ENCODE data around the gene HEPN1. TPM values are rescaled to one million over a fixed set of nuclear protein-coding genes. Genes with fewer than 3 reads are reported as not detected.

Gene HEPN1
- polyA plus RNA-seq, 2 of the 4 experiments (the other 2 are of a cell fraction) = not detected

DNA sequence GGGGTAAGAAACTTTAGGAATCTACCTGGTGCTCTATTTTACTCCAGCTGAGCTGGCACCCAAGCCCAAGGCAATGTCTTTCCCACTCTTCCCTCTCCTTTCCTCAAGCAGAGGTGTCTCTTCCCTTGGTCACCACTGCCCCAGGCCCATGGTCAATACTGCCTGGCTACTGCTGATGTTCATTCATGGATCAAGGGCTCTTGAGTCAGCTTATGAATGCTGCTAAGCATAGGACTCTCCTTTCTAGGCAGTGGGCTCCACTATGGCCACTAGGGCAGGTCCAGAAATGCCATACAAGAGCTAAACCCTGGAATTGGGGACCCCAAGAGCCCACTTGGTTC, 2.7 kb upstream of the HEPN1 start:
- POLR2A ChIA-PET = no interaction called here
- ATAC-seq (no peak), FAIRE-seq (no peak), DNase-seq (ENCODE audit: low read depth in 1 of 2, low spot score in 1 of 2) (no peak)
- no peak overlapping the region for H3K27ac ChIP-seq
- CTCF ChIA-PET = interaction anchor here (1.0 to 1.4 kb wide), 3 partner anchors 11 to 40 kb away, joined by 3 to 4 read pairs (median 4); partner anchors contain the start of gene ROBO4
- TF ChIP-seq PHF8 (IDR thresholded peaks at IDR 0.05; ENCODE audit: borderline replicate concordance, low read depth) (no peak), TFCP2L1 (CRISPR knock-in tag; IDR thresholded peaks at IDR 0.05) (no peak), CHD2 (IDR thresholded peaks at IDR 0.05; ENCODE audit: low read length, partially characterized antibody) (no peak), RCOR1 (IDR thresholded peaks at IDR 0.05; ENCODE audit: low read depth, low read length) (no peak)
- no peak overlapping the region for H3K4me2 ChIP-seq
- H3K4me1 ChIP-seq = no peaks in the 10 kb centered on the region
- H3K9me3 ChIP-seq = no peaks in the 10 kb centered on the region
- H3K4me3 ChIP-seq = no peak overlapping the region

DNA sequence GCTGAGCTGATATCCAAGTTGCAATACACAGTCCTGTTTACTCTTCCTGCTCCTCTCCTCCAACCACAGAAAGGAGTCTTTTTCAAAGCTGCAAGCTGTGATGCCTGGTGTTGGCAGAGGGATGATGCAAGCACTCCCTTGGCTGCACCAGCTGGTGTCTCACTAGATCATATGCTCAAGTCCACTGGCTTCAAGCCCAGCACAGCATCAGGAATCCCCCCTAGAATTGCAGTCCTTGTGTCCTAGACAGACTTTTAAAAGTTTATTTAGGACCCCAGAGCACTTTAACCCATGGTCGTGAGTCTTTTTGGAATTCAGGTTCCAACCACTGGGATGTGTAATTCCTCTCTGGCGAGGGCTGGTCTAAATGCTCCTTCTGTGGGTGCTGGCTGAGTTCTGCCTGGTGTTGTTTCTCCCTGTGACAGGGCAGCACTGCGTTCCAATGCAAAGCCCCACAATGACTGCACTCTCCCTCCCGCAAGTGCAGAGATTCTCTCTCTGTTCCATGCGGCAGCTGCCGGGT, 1.9 kb upstream of the HEPN1 start:
- DNase-seq (ENCODE audit: low read depth in 1 of 2, low spot score in 1 of 2) = no peak
- Histone ChIP-seq H3K4me2 (no peak overlapping the region), H3K9me3 (no peaks in the 10 kb centered on the region), H3K4me3 (no peak overlapping the region), H3K4me1 (no peaks in the 10 kb centered on the region), H3K27ac (no peak overlapping the region)
- TF ChIP-seq POLR2A (IDR thresholded peaks at IDR 0.05; ENCODE audit: low read length) (no peak), MAFK (IDR thresholded peaks at IDR 0.05; ENCODE audit: partially characterized antibody) (no peak), HOXB13 (CRISPR knock-in tag; IDR thresholded peaks at IDR 0.05; ENCODE audit: low read depth) (no peak), NR3C1 (IDR thresholded peaks at IDR 0.05) (no peak), HOXA7 (CRISPR knock-in tag; IDR thresholded peaks at IDR 0.05) (no peak), JUN (IDR thresholded peaks at IDR 0.05) (no peak), NFE2L2 (conservative IDR thresholded peaks at IDR 0.05; ENCODE audit: low read length) (no peak), SMC3 (IDR thresholded peaks at IDR 0.05) (no peak), CHD2 (IDR thresholded peaks at IDR 0.05; ENCODE audit: low read length, partially characterized antibody) (no peak), SREBF2 (IDR thresholded peaks at IDR 0.05) (no peak), BHLHE40 (IDR thresholded peaks at IDR 0.05; ENCODE audit: low read depth, low read length) (no peak), EP300 (IDR thresholded peaks at IDR 0.05) (no peak), MYC (IDR thresholded peaks at IDR 0.05; ENCODE audit: borderline replicate concordance, low read length) (no peak)
- TF ChIP-seq, protein P1, sequence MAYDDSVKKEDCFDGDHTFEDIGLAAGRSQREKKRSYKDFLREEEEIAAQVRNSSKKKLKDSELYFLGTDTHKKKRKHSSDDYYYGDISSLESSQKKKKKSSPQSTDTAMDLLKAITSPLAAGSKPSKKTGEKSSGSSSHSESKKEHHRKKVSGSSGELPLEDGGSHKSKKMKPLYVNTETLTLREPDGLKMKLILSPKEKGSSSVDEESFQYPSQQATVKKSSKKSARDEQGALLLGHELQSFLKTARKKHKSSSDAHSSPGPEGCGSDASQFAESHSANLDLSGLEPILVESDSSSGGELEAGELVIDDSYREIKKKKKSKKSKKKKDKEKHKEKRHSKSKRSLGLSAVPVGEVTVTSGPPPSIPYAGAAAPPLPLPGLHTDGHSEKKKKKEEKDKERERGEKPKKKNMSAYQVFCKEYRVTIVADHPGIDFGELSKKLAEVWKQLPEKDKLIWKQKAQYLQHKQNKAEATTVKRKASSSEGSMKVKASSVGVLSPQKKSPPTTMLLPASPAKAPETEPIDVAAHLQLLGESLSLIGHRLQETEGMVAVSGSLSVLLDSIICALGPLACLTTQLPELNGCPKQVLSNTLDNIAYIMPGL (CRISPR knock-in tag; IDR thresholded peaks at IDR 0.05; ENCODE audit: borderline replicate concordance) = no peak
- TF ChIP-seq, protein P2, sequence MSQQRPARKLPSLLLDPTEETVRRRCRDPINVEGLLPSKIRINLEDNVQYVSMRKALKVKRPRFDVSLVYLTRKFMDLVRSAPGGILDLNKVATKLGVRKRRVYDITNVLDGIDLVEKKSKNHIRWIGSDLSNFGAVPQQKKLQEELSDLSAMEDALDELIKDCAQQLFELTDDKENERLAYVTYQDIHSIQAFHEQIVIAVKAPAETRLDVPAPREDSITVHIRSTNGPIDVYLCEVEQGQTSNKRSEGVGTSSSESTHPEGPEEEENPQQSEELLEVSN (IDR thresholded peaks at IDR 0.05; ENCODE audit: borderline replicate concordance, low read depth) = no peak
- TF ChIP-seq, protein P3, sequence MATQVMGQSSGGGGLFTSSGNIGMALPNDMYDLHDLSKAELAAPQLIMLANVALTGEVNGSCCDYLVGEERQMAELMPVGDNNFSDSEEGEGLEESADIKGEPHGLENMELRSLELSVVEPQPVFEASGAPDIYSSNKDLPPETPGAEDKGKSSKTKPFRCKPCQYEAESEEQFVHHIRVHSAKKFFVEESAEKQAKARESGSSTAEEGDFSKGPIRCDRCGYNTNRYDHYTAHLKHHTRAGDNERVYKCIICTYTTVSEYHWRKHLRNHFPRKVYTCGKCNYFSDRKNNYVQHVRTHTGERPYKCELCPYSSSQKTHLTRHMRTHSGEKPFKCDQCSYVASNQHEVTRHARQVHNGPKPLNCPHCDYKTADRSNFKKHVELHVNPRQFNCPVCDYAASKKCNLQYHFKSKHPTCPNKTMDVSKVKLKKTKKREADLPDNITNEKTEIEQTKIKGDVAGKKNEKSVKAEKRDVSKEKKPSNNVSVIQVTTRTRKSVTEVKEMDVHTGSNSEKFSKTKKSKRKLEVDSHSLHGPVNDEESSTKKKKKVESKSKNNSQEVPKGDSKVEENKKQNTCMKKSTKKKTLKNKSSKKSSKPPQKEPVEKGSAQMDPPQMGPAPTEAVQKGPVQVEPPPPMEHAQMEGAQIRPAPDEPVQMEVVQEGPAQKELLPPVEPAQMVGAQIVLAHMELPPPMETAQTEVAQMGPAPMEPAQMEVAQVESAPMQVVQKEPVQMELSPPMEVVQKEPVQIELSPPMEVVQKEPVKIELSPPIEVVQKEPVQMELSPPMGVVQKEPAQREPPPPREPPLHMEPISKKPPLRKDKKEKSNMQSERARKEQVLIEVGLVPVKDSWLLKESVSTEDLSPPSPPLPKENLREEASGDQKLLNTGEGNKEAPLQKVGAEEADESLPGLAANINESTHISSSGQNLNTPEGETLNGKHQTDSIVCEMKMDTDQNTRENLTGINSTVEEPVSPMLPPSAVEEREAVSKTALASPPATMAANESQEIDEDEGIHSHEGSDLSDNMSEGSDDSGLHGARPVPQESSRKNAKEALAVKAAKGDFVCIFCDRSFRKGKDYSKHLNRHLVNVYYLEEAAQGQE (IDR thresholded peaks at IDR 0.05) = no peak
- no peak for ATAC-seq
- FAIRE-seq = no peak
- CTCF ChIA-PET = interaction anchor here (1.0 to 1.4 kb wide), 3 partner anchors 10 to 41 kb away, joined by 3 to 4 read pairs (median 4); partner anchors contain the start of gene ROBO4
- 63% methylated on average over 6 of the region's 6 CpGs for WGBS (ENCODE audit: missing lambda C conversion rate)
- POLR2A ChIA-PET = no interaction called here

DNA sequence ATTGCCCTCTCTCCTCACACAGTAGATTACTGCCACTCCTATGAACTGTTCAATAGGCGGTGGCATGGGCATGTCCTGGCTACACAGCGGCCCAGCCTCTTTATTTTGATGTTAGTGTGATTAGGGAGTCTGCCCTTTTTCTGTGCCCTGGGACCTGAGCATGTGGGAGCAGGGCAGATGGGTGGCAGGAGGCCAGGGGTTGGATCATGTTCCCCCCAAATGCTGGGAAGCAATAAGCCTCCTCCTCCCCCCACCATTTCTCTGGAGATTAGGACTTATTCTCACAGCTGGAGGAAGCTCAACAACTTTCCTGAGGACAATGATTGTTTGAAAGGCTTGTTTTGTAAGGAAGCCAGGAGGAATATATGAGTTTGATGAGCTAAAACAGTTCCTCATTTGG, 848 bp downstream of the HEPN1 start:
- DNase-seq (ENCODE audit: low read depth in 1 of 2, low spot score in 1 of 2) (no peak), FAIRE-seq (no peak), ATAC-seq (no peak)
- Histone ChIP-seq H3K9me3 (no peaks in the 10 kb centered on the region), H3K27ac (no peak overlapping the region), H3K4me1 (no peaks in the 10 kb centered on the region), H3K4me2 (no peak overlapping the region), H3K4me3 (no peak overlapping the region)
- CTCF ChIA-PET = no interaction called here
- POLR2A ChIA-PET = no interaction called here
- 79% methylated on average over 2 of the region's 2 CpGs for WGBS (ENCODE audit: missing lambda C conversion rate)
- TF ChIP-seq MAZ (IDR thresholded peaks at IDR 0.05; ENCODE audit: borderline replicate concordance, low read depth, low read length) (no peak), ZSCAN20 (CRISPR knock-in tag; IDR thresholded peaks at IDR 0.05) (no peak), EHMT2 (IDR thresholded peaks at IDR 0.05; ENCODE audit: low read depth) (no peak), FOXS1 (CRISPR knock-in tag; IDR thresholded peaks at IDR 0.05) (no peak), BHLHE40 (IDR thresholded peaks at IDR 0.05; ENCODE audit: low read depth, low read length) (no peak), FOSL2 (IDR thresholded peaks at IDR 0.05) (no peak), FOSL2 (CRISPR knock-in tag; IDR thresholded peaks at IDR 0.05) (no peak), NPAS2 (CRISPR knock-in tag; IDR thresholded peaks at IDR 0.05; ENCODE audit: borderline replicate concordance) (no peak), ZFP36 (IDR thresholded peaks at IDR 0.05; ENCODE audit: borderline replicate concordance, partially characterized antibody) (no peak), RAD21 (conservative IDR thresholded peaks at IDR 0.05 in 1 of 2, IDR thresholded peaks at IDR 0.05 in 1 of 2) (no peak), ZC3H11A (IDR thresholded peaks at IDR 0.05) (no peak), RARB (CRISPR knock-in tag; IDR thresholded peaks at IDR 0.05) (no peak)
- TF ChIP-seq, protein P4, sequence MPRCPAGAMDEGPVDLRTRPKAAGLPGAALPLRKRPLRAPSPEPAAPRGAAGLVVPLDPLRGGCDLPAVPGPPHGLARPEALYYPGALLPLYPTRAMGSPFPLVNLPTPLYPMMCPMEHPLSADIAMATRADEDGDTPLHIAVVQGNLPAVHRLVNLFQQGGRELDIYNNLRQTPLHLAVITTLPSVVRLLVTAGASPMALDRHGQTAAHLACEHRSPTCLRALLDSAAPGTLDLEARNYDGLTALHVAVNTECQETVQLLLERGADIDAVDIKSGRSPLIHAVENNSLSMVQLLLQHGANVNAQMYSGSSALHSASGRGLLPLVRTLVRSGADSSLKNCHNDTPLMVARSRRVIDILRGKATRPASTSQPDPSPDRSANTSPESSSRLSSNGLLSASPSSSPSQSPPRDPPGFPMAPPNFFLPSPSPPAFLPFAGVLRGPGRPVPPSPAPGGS (IDR thresholded peaks at IDR 0.05) = no peak
